Suprapubic skin (tissue), 4 donors: Measurements from ENCODE around the gene MFSD6. TPM values are rescaled to one million over a fixed set of nuclear protein-coding genes. Genes with fewer than 3 reads are reported as not detected.

Experiments
- DNase-seq, 2 donors: peaks; one replicate each; pipeline ENCODE4 v3.0.0-alpha.2; 2019; ENCODE audit warnings: low spot score in 2 of 2
- H3K27ac ChIP-seq: fragments of 200-600 bp; sonication (generic); one replicate; pipeline ENCODE4 v1.5.1; 2019
- H3K27me3 ChIP-seq: fragments of 200-600 bp; sonication (generic); one replicate; pipeline ENCODE4 v1.5.1; 2019
- H3K36me3 ChIP-seq: fragments of 200-600 bp; sonication (generic); one replicate; pipeline ENCODE4 v1.5.1; 2019
- H3K4me1 ChIP-seq: fragments of 200-600 bp; sonication (generic); one replicate; pipeline ENCODE4 v1.5.1; 2019
- H3K4me3 ChIP-seq: fragments of 200-600 bp; sonication (generic); one replicate; pipeline ENCODE4 v1.5.1; 2019; ENCODE audit warnings: mild to moderate bottlenecking
- H3K9me3 ChIP-seq: fragments of 200-600 bp; sonication (generic); one replicate; pipeline ENCODE4 v1.5.1; 2019
- CTCF ChIP-seq, 2 donors: fragments of 200-600 bp in 1 of 2; fragments of 450-650 bp in 1 of 2; sonication (generic) in 1 of 2; IDR thresholded peaks; one replicate each; pipeline ENCODE4 v1.5.1; 2016 to 2019; ENCODE audit warnings: antibody characterized with exemption in 2 of 2, mild to moderate bottlenecking in 1 of 2, moderate library complexity in 1 of 2
- EP300 ChIP-seq: sonication (generic); formaldehyde crosslinking; IDR thresholded peaks from one replicate; pipeline ENCODE4 v1.6.1; 2017; ENCODE audit warnings: antibody characterized with exemption
- POLR2A ChIP-seq, 2 donors: fragments of 450-650 bp; IDR thresholded peaks; one replicate each; pipeline ENCODE4 v1.6.1; 2017; ENCODE audit warnings: antibody characterized with exemption in 2 of 2, mild to moderate bottlenecking in 2 of 2, moderate library complexity in 2 of 2
- POLR2AphosphoS5 ChIP-seq, 3 donors: sonication (generic); formaldehyde crosslinking; IDR thresholded peaks; one replicate each; pipeline ENCODE4 v1.6.1; 2017; ENCODE audit warnings: antibody characterized with exemption in 3 of 3
- WGBS: methylation state at CpG from one replicate; pipeline ENCODE4 v1.1.5; 2018; 5-methylcytosine and 5-hydroxymethylcytosine counted together
- total RNA-seq, 4 donors: library from RNA; depleted of rRNA; stranded (reverse); fragments of >200 nt; gene quantifications; one replicate each; pipeline ENCODE4 v1.1.0, GENCODE V29; 2016

The MFSD6 gene
- total RNA-seq, 4 donors from 2014 or later: 182 to 295 (median 199) TPM

- H3K27me3 ChIP-seq: no peaks in the 10 kb centered on the region
- H3K4me3 ChIP-seq: no peak overlapping the region
- DNase-seq: no peak
- no peak for TF ChIP-seq POLR2A (IDR thresholded peaks at IDR 0.05)
- no peak for TF ChIP-seq POLR2AphosphoS5 (IDR thresholded peaks at IDR 0.05)
- TF ChIP-seq EP300: no peak
- TF ChIP-seq CTCF (IDR thresholded peaks at IDR 0.05): no peak
- no peak overlapping the region for H3K27ac ChIP-seq
- 91% methylated on average over 2 of the region's 2 CpGs for WGBS
- no peaks in the 10 kb centered on the region for H3K36me3 ChIP-seq
- H3K9me3 ChIP-seq: no peaks in the 10 kb centered on the region
- H3K4me1 ChIP-seq: no peaks in the 10 kb centered on the region
Observed at GRCh38 chr2:190513877-190514276, 105.7 kb downstream of the MFSD6 start.

- WGBS: 97% methylated on average over 1 of the region's 1 CpG
- Histone ChIP-seq H3K36me3 (no peaks in the 10 kb centered on the region), H3K27me3 (no peaks in the 10 kb centered on the region), H3K4me1 (no peaks in the 10 kb centered on the region), H3K4me3 (no peak overlapping the region), H3K9me3 (no peaks in the 10 kb centered on the region), H3K27ac (no peak overlapping the region)
- no peak for TF ChIP-seq POLR2AphosphoS5 (IDR thresholded peaks at IDR 0.05)
- TF ChIP-seq POLR2A (IDR thresholded peaks at IDR 0.05): no peak
- TF ChIP-seq EP300: no peak
- DNase-seq: no peak
Observed at GRCh38 chr2:190514676-190515075, 106.5 kb downstream of the MFSD6 start.

GRCh38 chr2:190515687-190516086, 107.5 kb downstream of the MFSD6 start:
- 82% methylated on average over 1 of the region's 1 CpG for WGBS

GRCh38 chr2:190517468-190517867, 109.3 kb downstream of the MFSD6 start:
- no peak for TF ChIP-seq EP300
- TF ChIP-seq CTCF (IDR thresholded peaks at IDR 0.05): no peak
- no peak for TF ChIP-seq POLR2AphosphoS5 (IDR thresholded peaks at IDR 0.05)
- TF ChIP-seq POLR2A (IDR thresholded peaks at IDR 0.05): no peak
- H3K36me3 ChIP-seq: no peaks in the 10 kb centered on the region
- no peaks in the 10 kb centered on the region for H3K9me3 ChIP-seq
- no peak overlapping the region for H3K27ac ChIP-seq
- DNase-seq: no peak
- H3K4me3 ChIP-seq: no peak overlapping the region
- H3K27me3 ChIP-seq: no peaks in the 10 kb centered on the region
- 65% methylated on average over 2 of the region's 2 CpGs for WGBS
- H3K4me1 ChIP-seq: no peaks in the 10 kb centered on the region

More at GRCh38 chr2:190515687-190516086, 107.5 kb downstream of the MFSD6 start:
- Histone ChIP-seq H3K9me3 (no peaks in the 10 kb centered on the region), H3K4me1 (no peaks in the 10 kb centered on the region), H3K36me3 (no peaks in the 10 kb centered on the region), H3K27ac (no peak overlapping the region), H3K27me3 (no peaks in the 10 kb centered on the region), H3K4me3 (no peak overlapping the region)
- no peak for DNase-seq
- TF ChIP-seq POLR2AphosphoS5 (IDR thresholded peaks at IDR 0.05) (no peak), POLR2A (IDR thresholded peaks at IDR 0.05) (no peak), EP300 (no peak), CTCF (IDR thresholded peaks at IDR 0.05) (no peak)

GRCh38 chr2:190519975-190520767, 112.0 kb downstream of the MFSD6 start:
- no peak overlapping the region for H3K27ac ChIP-seq
- H3K27me3 ChIP-seq: no peaks in the 10 kb centered on the region
- no peak overlapping the region for H3K4me3 ChIP-seq
- H3K36me3 ChIP-seq: no peaks in the 10 kb centered on the region
- no peak for DNase-seq
- no peaks in the 10 kb centered on the region for H3K9me3 ChIP-seq
- WGBS: 85% methylated on average over 1 of the region's 1 CpG
- H3K4me1 ChIP-seq: no peaks in the 10 kb centered on the region
- TF ChIP-seq POLR2AphosphoS5 (IDR thresholded peaks at IDR 0.05): no peak

GRCh38 chr2:190524928-190525327, 116.8 kb downstream of the MFSD6 start:
- no peak for TF ChIP-seq POLR2AphosphoS5 (IDR thresholded peaks at IDR 0.05)
- peaks cover 2% of the 10 kb centered on the region for H3K4me1 ChIP-seq
- no peak overlapping the region for H3K27ac ChIP-seq
- no peak for DNase-seq
- H3K4me3 ChIP-seq: no peak overlapping the region
- H3K36me3 ChIP-seq: no peaks in the 10 kb centered on the region
- H3K9me3 ChIP-seq: no peaks in the 10 kb centered on the region
- no peaks in the 10 kb centered on the region for H3K27me3 ChIP-seq
